NCI-H526 (cell line): ENCODE results near the gene IPCEF1.

ENCODE experiments used
- DNase-seq, 2 experiments: peaks; one replicate each; lab custom pipeline; 2025; lab: John Stamatoyannopoulos, UW

Gene IPCEF1, protein sequence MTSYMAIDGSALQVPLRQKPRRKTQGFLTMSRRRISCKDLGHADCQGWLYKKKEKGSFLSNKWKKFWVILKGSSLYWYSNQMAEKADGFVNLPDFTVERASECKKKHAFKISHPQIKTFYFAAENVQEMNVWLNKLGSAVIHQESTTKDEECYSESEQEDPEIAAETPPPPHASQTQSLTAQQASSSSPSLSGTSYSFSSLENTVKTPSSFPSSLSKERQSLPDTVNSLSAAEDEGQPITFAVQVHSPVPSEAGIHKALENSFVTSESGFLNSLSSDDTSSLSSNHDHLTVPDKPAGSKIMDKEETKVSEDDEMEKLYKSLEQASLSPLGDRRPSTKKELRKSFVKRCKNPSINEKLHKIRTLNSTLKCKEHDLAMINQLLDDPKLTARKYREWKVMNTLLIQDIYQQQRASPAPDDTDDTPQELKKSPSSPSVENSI

DNA sequence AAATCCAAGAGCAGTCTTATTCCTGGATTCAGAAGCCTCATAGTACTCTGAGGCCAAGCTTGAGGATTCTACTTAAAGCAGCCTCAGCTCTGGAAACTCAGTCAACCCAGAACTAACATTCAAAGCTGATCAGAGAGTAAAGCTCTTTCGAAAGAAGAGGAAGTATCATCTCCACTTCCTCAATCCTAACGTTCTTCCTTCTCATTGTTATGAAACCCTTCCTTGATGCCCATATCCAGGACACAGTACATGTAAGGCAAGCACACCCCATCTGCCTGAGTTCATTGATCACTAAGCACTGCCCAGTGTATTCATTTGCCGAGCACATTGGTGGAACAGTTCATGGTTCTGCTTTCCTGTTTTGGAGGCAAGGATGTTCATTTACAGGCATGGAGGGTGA is at the start of gene IPCEF1:
Gene IPCEF1, minus strand, starts transcription at position 114 of the 400 bp plus-strand sequence. CDS start 90,856 bp downstream, outside the sequence.
- DNase-seq: no peak

DNA sequence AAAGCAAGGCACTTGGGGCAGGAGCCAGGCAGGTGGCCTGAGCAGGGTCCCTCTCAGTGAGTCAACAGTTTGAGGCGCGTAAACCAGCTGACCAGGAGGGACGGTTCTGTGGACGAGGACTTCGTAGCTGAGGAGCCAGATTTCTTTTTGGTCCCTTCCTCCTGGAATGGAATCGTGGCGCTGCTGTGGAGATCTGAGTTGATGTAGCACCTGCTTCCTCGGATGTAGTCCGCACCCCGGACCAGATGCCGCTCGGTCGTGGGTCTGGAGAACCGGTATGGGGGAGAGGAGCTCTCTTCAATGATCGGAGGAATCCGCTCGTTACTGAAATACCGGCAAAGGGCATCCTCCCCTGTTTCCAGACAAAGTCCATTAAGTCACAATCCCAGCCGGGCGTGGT is 49.7 kb upstream of the IPCEF1 start:
- DNase-seq: no peak

DNA sequence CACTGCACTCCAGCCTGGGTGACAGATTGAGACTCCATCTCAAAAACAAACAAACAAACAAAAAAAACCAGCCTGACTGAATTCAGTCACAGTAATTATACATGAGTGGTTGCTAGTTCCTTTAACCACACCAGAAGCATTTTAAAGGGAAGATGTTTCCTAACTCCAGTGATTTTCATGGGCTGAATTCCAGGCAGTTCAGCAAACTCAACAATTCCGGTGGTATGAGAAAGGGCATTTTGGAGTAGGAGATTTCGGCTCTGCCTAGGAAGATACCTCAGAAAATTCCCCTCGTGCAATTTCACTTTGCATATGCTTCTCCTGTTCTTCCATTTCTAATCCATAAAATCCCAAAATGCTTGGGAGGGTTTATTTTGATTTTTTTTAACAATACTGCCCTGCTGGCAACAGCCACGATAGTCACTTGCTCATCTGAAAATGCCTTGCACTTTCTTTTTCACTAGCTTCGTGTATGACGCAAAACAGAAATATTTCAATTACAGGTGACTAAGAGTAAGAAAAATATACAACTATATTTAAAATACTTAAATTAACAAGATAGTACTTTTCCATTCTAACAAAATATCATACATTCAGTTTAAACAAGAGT is 48.3 kb upstream of the IPCEF1 start:
- no peak for DNase-seq

DNA sequence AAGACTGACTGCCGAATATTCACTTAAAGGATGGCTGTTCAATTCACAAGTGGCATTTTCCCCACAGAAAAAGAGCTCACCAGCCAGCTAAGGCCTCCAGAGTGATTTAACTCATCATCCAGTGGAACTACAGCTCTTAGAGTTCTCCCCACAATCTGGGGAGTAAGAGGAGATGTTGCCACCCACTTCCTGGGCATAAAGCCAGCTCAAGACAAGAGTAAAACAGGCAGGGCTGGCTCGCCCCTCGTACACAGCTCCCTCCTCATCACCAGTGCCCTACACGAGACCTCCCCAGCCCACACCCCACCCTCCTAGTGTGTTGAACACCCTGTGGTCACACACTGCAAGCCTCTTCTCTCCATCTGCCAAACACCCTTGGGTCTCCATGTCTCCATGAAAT is 47.2 kb upstream of the IPCEF1 start:
- DNase-seq: no peak

DNA sequence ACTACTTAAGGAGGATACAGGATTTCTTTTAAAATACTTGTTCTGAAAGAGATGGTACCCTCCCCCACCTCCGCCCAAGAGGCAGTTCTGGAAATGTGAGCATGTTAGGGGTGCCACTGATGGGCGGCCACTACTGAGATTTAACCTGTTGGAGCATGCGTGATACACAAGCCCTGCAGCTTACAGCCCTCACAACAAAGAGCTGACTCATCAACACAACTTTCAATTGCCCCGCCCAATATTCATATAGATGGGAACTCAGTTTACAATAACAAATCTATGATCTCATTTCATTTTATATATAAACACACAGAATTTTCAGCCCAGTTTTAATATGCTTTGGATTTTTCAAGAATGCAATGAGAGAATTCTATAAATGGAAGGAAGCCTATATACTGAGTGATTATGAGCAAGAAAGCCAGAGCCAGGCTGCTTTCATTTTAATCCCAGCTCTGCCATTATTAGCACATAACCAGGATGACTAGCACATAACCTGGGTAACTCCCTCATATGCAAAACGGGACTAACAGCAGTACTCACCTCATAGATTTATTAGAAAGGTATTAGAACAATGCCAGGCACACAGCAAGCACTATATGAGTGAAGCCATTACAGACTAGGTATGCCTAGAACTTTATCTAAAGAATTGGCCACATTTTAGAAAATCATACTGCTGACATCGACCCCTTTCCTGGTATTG is 45.6 kb upstream of the IPCEF1 start:
- peak; percentile 38 to 53 for DNase-seq

DNA sequence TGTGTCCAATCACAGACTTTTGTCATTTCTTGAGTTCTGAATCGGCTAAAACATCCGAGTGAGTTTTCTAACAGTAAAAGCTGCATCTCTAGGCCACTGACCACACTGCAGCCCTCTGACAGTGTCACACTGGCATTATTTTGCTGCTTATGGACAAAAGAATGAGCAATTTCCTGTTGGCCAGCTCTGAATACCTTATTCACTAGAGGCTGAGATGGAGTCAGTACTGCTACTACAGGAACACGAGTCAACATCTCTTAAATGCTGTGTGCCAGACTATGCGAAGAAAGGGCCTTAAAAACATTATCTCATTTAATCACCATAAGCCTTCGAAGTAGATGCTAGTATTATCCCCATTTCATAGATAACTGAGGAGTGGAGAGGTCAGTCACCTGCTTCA is 42.5 kb upstream of the IPCEF1 start:
- DNase-seq: no peak

DNA sequence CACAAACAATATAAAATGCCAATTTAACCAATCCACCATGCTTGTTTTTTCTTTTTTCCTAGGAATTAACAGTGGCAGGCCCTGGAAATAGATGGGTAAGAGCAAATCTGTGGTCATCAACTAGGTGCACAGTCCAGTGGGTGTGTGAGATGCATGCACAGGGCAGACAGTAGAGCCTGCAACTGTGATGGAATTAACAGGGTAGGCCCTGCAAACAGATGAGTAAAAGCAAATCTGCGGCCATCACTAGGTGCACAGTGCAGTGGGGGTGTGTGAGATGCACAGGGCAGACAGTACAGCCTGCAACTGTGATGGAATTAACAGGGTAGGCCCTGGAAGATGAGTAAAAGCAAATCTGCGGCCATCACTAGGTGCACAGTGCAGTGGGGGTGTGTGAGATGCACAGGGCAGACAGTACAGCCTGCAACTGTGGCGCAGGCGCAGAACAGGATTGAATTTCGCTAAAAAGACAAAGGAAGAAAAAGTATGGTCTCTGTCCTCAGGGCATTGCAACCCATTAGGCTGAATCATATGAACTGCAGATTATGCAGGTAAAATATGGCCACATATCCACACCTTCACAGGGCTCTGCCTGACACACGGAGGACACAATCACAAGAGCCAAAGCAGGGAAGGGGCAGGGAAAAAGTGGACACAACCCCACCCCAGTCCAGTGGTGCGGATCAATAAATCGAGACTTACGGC is 41.0 kb upstream of the IPCEF1 start:
- DNase-seq: no peak

DNA sequence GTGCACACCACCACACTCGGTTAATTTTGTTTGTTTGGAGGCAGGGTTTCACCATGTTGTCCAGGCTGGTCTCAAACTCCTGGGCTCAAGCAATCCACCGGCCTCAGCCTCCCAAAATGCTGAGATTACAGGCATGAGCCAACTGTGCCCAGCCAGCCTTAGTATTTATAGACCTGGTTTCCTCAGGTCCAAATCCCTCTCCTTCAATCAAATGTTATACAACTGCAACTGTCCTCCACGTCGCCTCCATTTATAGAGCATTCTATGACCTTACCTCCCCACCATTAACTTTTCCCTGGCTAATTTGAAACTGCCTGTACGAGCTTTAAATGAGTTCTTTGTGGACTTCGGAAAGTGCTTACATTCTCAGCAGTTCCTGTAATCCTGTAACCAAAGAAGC is 39.3 kb upstream of the IPCEF1 start:
- DNase-seq: no peak

DNA sequence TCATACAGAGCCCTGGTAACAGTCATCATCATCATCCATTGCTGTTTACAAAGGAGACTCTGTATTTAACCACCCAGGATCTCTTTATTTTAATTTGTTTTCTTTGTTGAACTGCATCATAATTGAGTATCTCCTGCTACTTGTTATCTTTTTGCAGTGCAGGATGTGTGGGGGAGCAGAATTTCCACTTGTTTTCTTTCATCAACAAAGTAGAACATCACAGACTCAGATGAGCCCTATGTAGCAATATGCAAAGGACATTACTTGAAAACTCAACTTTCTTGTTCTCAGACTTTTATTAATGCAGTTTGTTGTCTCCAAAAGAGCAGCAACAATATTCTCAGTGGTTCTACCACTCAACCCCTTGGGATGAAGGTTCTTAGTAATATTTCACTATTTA is 38.7 kb upstream of the IPCEF1 start:
- DNase-seq: no peak

DNA sequence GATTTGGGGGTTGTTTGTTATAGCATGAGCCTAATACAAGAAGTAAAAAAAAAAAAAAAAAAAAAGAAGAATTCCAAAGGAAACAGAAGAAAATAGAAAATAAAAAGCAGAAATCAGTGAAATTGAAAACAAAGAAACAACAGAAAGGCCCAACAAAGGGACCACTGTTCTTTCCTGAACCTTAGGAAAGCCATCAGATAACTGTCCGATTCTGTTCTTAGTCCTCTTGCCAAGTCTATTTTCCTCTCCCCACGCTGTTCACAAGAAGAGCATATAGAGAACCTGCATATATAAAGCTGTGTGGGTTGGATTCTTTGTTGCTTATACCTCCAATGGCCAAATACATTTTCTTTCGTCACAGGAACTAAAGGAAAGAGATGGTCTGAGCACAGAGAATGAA is 38.0 kb upstream of the IPCEF1 start:
- DNase-seq: no peak

DNA sequence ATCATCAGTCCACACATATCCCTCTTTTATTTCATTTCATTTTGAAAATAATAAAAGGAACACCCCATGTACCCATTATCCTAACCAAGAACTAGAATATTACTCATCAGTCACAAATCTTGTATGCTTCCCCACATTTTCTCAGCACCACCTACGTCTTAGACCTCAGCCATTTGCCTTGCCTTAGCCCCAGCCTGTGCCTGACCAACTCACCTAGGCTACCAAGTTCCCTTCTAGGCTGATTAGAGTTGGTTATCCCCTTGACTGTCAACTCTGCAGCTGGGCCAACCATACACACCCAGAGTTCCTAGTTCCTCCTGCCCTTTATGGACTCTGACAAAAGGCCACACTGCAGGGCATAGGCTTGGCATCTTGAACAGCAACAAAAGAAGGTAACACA is 33.4 kb upstream of the IPCEF1 start:
- DNase-seq: no peak

DNA sequence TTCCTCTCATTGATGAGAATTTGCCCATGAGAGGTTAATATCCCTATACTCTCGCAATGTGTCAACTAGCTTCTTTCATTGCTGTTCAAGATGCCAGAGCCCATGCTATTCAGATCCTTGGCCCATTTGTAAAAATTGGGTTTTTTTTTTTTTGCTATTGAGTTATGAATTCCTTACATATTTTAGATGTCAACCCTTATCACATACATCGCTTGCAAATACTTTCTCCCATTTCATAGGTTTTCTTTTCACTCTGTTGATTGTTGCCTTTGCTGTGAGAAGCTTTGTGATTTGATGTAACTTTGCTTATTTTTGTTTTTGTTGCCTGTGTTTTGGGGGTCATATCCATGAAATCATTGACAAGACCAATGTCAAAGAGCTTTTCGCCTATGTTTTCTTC is 32.2 kb upstream of the IPCEF1 start:
- no peak for DNase-seq

DNA sequence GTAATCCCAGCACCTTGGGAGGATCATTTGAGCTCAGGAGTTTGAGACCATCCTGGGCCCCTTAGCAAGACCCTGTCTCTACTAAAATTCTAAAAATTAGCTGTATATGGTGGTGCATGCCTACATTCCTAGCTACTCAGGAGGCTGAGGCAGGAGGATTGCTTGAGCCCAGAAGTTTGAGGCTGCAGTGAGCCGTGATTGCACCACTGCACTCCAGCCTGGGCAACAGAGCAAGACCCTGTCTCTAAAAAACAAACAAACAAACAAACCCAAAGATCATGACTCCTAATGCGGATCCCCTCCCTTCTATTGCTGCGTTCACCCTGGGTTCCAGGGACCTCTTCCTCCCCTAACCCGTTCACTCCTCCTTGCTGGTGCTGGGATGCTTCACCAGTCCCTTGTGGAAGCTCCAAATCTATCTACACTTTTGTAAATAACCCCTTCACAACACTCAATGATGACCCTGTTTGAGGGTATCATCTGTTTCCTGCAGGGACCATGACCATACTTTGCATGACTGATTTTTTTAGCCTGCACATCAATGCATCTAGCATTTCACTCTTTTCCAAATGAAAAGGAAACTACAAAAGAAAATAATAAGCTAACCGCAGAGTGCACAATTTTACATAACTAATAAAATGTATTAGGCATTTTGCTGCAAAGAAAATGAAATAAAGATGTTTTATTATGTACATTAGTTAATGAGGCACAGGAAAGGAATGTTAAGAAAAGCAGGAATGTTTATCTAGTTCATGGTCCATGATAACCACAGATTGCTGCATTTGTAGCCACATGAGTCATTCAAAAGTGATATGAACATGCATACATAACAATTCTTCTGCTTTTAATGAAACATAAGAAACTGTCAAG is 30.5 kb upstream of the IPCEF1 start:
- DNase-seq: no peak

DNA sequence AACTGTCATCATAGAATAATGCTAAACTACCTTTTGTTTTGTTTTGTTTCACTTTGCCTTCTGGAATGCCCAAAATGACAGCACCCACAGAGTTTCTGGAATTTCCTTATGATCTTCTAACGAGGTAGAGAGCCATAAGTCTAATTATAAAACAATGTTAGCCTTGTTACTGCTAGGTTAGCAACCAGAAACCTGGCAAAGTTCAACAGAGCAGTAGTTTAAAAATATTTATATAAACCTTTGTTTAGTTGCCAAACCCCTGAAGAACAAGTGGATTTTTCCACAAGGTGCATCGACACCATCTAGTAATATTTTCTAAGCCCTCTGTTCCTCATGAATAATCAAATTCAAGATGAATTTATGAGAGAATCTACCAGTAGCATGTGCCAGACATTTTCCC is 27.6 kb upstream of the IPCEF1 start:
- no peak for DNase-seq

DNA sequence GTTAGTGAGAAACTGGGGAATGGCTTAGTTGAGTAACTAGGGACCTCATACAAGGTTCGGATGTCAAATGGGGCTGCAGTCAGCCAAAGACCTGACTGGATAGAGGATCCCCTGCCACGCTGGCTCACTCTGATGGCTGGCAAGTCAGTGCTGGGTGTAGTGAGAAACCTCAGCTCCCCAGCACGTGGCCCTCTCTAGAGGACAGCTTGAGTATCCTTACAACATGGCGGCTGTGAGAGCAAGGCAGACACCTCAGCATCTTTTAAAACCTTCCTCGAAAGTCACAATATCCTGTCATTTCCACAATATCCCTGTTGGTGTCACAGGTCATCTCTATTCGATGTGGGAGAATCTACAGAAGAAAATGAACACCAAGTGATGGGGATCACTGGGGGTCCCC is 26.7 kb upstream of the IPCEF1 start:
- no peak for DNase-seq

DNA sequence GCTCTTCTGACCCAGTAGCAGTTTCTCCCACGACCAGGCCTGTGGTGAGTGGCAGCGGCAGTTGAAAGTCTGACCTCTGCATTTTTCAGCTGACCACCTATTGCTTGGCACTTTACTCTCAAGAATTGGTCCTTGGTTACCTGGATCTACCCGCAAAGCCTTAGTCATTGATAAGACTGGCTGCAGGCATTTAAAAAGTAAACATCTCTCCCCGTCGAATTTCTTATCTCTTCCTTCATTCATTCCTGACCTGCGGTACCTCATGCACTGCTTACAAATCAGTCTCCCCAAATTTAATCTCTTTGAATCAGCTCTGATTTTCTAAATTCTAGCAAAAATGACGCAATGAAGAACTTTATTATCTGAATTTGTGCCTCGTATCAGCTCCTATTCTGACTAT is 26.1 kb upstream of the IPCEF1 start:
- DNase-seq: no peak

DNA sequence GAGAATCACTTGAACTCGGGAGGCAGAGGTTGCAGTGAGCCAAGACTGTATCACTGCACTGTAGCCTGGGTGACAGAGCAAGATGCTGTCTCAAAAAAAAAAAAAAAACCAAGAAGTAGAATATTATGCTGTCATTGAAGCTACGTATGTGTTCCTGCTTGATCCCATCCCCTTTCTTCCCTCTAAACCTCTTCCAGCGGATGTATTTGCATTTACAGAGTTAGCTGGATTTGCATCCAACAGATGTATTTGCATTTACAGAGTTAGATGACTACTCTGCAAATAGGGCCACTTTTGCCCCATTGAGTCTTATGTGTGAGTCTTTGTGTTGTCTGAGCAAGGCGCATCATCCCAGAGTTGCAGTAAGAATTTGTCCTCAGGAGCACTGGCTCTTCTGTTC is 24.9 kb upstream of the IPCEF1 start:
- peak; percentile 96 to 98 for DNase-seq

DNA sequence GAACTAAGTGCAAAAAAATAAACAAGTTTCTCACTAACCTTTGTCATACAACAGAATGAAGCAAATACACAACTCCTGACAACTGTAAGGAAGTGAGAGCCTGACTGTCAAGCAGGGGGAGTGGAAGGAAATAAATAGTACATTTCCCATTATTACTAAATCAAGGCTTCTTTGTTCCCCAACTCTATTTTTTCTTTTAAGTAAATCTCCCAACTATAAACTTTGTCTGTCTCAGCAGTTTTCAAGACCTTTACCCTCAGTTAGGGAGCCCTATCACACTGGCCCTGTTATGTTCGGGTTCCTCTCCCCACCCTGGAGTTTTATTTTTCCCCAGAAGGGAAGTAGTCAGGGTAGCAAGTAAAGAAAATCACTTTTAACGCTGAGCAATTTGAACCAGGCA is 24.1 kb upstream of the IPCEF1 start:
- DNase-seq: no peak

DNA sequence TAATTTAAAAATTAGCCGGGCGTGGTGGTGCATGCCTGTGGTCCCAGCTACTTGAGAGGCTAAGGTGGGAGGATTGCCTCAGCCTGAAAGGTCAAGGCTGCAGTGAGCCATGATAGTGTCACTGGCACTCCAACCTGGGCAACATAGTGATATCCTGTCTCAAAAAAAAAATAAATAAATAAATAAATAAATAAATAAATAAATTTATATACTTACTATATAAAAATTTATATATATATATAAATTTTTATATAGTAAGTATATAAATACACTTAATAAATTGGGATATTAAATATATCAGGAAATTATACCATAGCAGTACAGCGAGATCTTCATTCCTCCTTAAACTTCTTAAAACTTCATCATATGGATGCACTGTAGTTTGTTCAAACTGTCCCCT is 23.0 kb upstream of the IPCEF1 start:
- DNase-seq: no peak

DNA sequence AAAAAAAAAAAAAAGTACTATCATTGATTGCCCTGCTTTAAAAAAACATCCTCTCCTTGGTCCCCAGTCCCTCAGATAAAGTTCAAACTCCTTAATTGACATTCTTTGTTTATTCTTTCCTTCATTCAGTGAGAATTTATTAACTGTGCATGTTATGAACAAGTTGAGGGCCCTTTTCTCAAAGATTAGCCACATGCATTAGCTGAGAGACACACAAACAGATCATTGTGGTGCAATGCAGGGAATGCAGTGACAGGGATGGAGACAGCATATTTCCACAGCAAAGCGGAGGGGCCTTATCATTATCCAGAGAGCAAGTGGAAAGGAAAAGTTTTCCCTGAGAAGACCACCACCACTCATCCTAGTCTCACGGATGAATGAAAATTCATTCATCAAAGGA is 21.9 kb upstream of the IPCEF1 start:
- no peak for DNase-seq

DNA sequence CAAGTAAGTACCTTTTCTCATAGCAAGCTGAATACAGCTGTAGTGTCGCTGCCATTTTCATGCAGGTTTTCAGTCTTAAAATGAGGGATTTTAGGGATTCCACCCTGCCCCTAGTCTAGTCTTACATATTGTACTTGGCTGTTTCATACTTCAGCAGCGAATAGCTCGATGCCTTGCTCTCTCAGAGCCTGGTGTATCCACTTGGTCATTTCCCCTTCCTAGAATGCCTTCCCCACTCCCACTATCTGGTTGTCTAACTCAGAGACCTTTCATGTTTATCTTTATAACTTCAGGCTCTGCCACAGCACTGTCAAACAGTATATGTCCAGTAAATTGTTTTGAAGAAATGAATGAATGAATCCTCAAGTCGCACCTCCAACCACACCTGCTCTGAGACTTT is 21.1 kb upstream of the IPCEF1 start:
- no peak for DNase-seq

DNA sequence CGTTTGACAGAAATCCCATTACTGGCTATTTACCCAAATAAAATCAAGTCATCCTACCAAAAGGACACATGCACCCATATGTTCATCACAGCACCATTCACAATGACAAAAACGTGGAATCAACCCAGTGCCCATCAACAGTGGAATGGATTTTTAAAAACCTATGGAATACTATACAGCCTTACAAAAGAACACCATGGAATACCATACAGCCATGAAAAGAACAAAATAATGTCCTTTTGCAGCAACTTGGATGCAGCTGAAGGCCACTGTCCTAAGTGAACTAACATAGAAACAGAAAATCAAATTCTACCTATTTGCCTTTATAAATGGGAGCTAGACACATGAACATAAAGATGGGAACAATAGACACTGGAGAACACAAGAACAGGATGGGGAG is 17.4 kb upstream of the IPCEF1 start:
- DNase-seq: no peak
